WTC11 (cell line): ENCODE data around the gene CYP27C1. TPM values are rescaled to one million over a fixed set of nuclear protein-coding genes. Genes with fewer than 3 reads are reported as not detected.

ENCODE experiments used
- ATAC-seq: fragments of 200-7000 bp; cut with Tn5 transposase; 2 replicates; pipeline ENCODE4 v1.10.0; 2021; ENCODE audit warnings: mild to moderate bottlenecking, moderate library complexity
- CTCF ChIA-PET: fragments of 300-600 bp; sonication (Branson Sonifier 250); formaldehyde crosslinking; loops from one replicate; lab custom pipeline; 2021; ENCODE audit warnings: antibody characterized with exemption; lab: Charles Lee
- POLR2A ChIA-PET: fragments of 350-600 bp; sonication (Branson Sonifier 250); formaldehyde crosslinking; loops from one replicate; lab custom pipeline; 2021; ENCODE audit warnings: antibody characterized with exemption; lab: Charles Lee
- DNase-seq: peaks from one replicate; pipeline ENCODE4 v3.0.0; 2021; ENCODE audit warnings: low spot score
- H3K27ac Mint-ChIP-seq: 2 replicates; pipeline ENCODE4 v1.8.0; 2021; ENCODE audit warnings: mixed read lengths
- H3K27me3 Mint-ChIP-seq: 2 replicates; pipeline ENCODE4 v1.8.0; 2021; ENCODE audit warnings: low read depth, mild to moderate bottlenecking, moderate library complexity, mixed read lengths
- H3K36me3 Mint-ChIP-seq: 2 replicates; pipeline ENCODE4 v1.8.0; 2021; ENCODE audit warnings: mixed read lengths
- H3K4me1 Mint-ChIP-seq: 2 replicates; pipeline ENCODE4 v1.8.0; 2022; ENCODE audit warnings: mixed read lengths
- H3K4me3 Mint-ChIP-seq: 2 replicates; pipeline ENCODE4 v1.8.0; 2021; ENCODE audit warnings: mild to moderate bottlenecking, moderate library complexity, mixed read lengths
- H3K9me3 Mint-ChIP-seq: 2 replicates; pipeline ENCODE4 v1.8.0; 2021; ENCODE audit warnings: mixed read lengths
- ARID4B ChIP-seq: sonication (generic); formaldehyde crosslinking; IDR thresholded peaks from 2 replicates; pipeline ENCODE4 v1.8.0; 2023; ENCODE audit warnings: missing genetic modification reagents, mild to moderate bottlenecking, borderline replicate concordance
- ELF4 ChIP-seq: sonication (generic); formaldehyde crosslinking; IDR thresholded peaks from 2 replicates; pipeline ENCODE4 v1.8.1; 2022; ENCODE audit warnings: low read depth, mild to moderate bottlenecking, moderate library complexity, missing genetic modification reagents
- FOXP1 ChIP-seq: sonication (generic); formaldehyde crosslinking; IDR thresholded peaks from 2 replicates; pipeline ENCODE4 v1.8.0; 2022; ENCODE audit warnings: missing genetic modification reagents, mild to moderate bottlenecking, moderate library complexity, borderline replicate concordance
- GTF2I ChIP-seq: fragments of 250-450 bp; sonication (Bioruptor Pico); conservative IDR thresholded peaks from 2 replicates; pipeline ENCODE4 v1.4.0; 2021; ENCODE audit warnings: mild to moderate bottlenecking
- JUN ChIP-seq: sonication (generic); formaldehyde crosslinking; IDR thresholded peaks from 2 replicates; pipeline ENCODE4 v1.8.0; 2023; ENCODE audit warnings: mild to moderate bottlenecking, missing genetic modification reagents
- KAT7 ChIP-seq: sonication (generic); formaldehyde crosslinking; IDR thresholded peaks from 2 replicates; pipeline ENCODE4 v1.8.1; 2023; ENCODE audit warnings: missing genetic modification reagents, mild to moderate bottlenecking, borderline replicate concordance
- NFE2L1 ChIP-seq: sonication (generic); formaldehyde crosslinking; IDR thresholded peaks from 2 replicates; pipeline ENCODE4 v1.8.1; 2023; ENCODE audit warnings: missing genetic modification reagents
- NFYB ChIP-seq: sonication (generic); formaldehyde crosslinking; conservative IDR thresholded peaks from 2 replicates; pipeline ENCODE4 v1.8.0; 2022; ENCODE audit warnings: low read depth, missing genetic modification reagents
- NR3C1 ChIP-seq: sonication (generic); formaldehyde crosslinking; conservative IDR thresholded peaks from 2 replicates; pipeline ENCODE4 v1.8.1; 2023; ENCODE audit warnings: low read depth, mild to moderate bottlenecking, missing genetic modification reagents
- OVOL2 ChIP-seq: fragments of 250-450 bp; sonication (Bioruptor Pico); IDR thresholded peaks from 2 replicates; pipeline ENCODE4 v1.9.0; 2021; ENCODE audit warnings: mild to moderate bottlenecking, borderline replicate concordance
- PRRX2 ChIP-seq: fragments of 250-450 bp; sonication (Bioruptor Pico); IDR thresholded peaks from 2 replicates; pipeline ENCODE4 v1.8.0; 2021; ENCODE audit warnings: mild to moderate bottlenecking
- ZNF219 ChIP-seq: sonication (generic); formaldehyde crosslinking; IDR thresholded peaks from 2 replicates; pipeline ENCODE4 v1.8.0; 2023; ENCODE audit warnings: missing genetic modification reagents, mild to moderate bottlenecking, borderline replicate concordance
- ZNF317 ChIP-seq: sonication (generic); formaldehyde crosslinking; IDR thresholded peaks from 2 replicates; pipeline ENCODE4 v1.8.1; 2023; ENCODE audit warnings: low read depth, mild to moderate bottlenecking, moderate library complexity, missing genetic modification reagents, borderline replicate concordance
- ZNF416 ChIP-seq: fragments of 250-450 bp; sonication (Bioruptor Pico); IDR thresholded peaks from 2 replicates; pipeline ENCODE4 v1.9.0; 2021; ENCODE audit warnings: mild to moderate bottlenecking, inconsistent platforms
- total RNA-seq: library from RNA; stranded (reverse); gene quantifications from 3 replicates; pipeline ENCODE4 v1.2.3, GENCODE V29; 2021
- TF ChIP-seq, protein P1 (sequence below): sonication (generic); formaldehyde crosslinking; IDR thresholded peaks from 2 replicates; pipeline ENCODE4 v1.8.1; 2022; ENCODE audit warnings: missing genetic modification reagents, borderline replicate concordance
- TF ChIP-seq, protein P2 (sequence below): sonication (generic); formaldehyde crosslinking; IDR thresholded peaks from 2 replicates; pipeline ENCODE4 v1.8.0; 2022; ENCODE audit warnings: mild to moderate bottlenecking, missing genetic modification reagents
- TF ChIP-seq, protein P3 (sequence below): sonication (generic); formaldehyde crosslinking; IDR thresholded peaks from 2 replicates; pipeline ENCODE4 v1.8.1; 2023; ENCODE audit warnings: mild to moderate bottlenecking, missing genetic modification reagents, moderate library complexity
- TF ChIP-seq, protein P4 (sequence below): sonication (generic); formaldehyde crosslinking; IDR thresholded peaks from 2 replicates; pipeline ENCODE4 v1.8.1; 2023; ENCODE audit warnings: mild to moderate bottlenecking, missing genetic modification reagents
- TF ChIP-seq, protein P5 (sequence below): sonication (generic); formaldehyde crosslinking; IDR thresholded peaks from 2 replicates; pipeline ENCODE4 v1.8.0; 2022; ENCODE audit warnings: missing genetic modification reagents

CYP27C1 gene
- total RNA-seq, 1 experiment from 2014 or later = 2.4 TPM

GRCh38 chr2:127175041-127175721 lies 44.9 kb downstream of the CYP27C1 start:
- H3K36me3 Mint-ChIP-seq = peaks cover 11% of the 10 kb centered on the region
- CTCF ChIA-PET = interaction anchor here (0.6 to 3.8 kb wide), 6 partner anchors 10 to 125 kb away, joined by 3 to 34 read pairs (median 4); no protein-coding TSS in a partner anchor
- H3K4me3 Mint-ChIP-seq = no peak overlapping the region
- no peak for TF ChIP-seq KAT7 (CRISPR knock-in tag)
- TF ChIP-seq ARID4B = no peak
- TF ChIP-seq, protein P1, sequence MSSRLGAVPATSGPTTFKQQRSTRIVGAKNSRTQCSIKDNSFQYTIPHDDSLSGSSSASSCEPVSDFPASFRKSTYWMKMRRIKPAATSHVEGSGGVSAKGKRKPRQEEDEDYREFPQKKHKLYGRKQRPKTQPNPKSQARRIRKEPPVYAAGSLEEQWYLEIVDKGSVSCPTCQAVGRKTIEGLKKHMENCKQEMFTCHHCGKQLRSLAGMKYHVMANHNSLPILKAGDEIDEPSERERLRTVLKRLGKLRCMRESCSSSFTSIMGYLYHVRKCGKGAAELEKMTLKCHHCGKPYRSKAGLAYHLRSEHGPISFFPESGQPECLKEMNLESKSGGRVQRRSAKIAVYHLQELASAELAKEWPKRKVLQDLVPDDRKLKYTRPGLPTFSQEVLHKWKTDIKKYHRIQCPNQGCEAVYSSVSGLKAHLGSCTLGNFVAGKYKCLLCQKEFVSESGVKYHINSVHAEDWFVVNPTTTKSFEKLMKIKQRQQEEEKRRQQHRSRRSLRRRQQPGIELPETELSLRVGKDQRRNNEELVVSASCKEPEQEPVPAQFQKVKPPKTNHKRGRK = no peak
- no peak for TF ChIP-seq JUN
- no peak for TF ChIP-seq ELF4 (CRISPR knock-in tag)
- TF ChIP-seq, protein P2, sequence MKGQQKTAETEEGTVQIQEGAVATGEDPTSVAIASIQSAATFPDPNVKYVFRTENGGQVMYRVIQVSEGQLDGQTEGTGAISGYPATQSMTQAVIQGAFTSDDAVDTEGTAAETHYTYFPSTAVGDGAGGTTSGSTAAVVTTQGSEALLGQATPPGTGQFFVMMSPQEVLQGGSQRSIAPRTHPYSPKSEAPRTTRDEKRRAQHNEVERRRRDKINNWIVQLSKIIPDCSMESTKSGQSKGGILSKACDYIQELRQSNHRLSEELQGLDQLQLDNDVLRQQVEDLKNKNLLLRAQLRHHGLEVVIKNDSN (CRISPR knock-in tag) = no peak
- TF ChIP-seq, protein P3, sequence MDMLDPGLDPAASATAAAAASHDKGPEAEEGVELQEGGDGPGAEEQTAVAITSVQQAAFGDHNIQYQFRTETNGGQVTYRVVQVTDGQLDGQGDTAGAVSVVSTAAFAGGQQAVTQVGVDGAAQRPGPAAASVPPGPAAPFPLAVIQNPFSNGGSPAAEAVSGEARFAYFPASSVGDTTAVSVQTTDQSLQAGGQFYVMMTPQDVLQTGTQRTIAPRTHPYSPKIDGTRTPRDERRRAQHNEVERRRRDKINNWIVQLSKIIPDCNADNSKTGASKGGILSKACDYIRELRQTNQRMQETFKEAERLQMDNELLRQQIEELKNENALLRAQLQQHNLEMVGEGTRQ = no peak
- TF ChIP-seq ZNF317 (CRISPR knock-in tag) = no peak
- TF ChIP-seq, protein P4, sequence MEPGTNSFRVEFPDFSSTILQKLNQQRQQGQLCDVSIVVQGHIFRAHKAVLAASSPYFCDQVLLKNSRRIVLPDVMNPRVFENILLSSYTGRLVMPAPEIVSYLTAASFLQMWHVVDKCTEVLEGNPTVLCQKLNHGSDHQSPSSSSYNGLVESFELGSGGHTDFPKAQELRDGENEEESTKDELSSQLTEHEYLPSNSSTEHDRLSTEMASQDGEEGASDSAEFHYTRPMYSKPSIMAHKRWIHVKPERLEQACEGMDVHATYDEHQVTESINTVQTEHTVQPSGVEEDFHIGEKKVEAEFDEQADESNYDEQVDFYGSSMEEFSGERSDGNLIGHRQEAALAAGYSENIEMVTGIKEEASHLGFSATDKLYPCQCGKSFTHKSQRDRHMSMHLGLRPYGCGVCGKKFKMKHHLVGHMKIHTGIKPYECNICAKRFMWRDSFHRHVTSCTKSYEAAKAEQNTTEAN (CRISPR knock-in tag) = no peak
- TF ChIP-seq GTF2I (CRISPR knock-in tag) = no peak
- TF ChIP-seq ZNF416 (CRISPR knock-in tag) = no peak
- TF ChIP-seq NFE2L1 (CRISPR knock-in tag) = no peak
- TF ChIP-seq NFYB (CRISPR knock-in tag) = no peak
- no peak for TF ChIP-seq FOXP1 (CRISPR knock-in tag)
- TF ChIP-seq, protein P5, sequence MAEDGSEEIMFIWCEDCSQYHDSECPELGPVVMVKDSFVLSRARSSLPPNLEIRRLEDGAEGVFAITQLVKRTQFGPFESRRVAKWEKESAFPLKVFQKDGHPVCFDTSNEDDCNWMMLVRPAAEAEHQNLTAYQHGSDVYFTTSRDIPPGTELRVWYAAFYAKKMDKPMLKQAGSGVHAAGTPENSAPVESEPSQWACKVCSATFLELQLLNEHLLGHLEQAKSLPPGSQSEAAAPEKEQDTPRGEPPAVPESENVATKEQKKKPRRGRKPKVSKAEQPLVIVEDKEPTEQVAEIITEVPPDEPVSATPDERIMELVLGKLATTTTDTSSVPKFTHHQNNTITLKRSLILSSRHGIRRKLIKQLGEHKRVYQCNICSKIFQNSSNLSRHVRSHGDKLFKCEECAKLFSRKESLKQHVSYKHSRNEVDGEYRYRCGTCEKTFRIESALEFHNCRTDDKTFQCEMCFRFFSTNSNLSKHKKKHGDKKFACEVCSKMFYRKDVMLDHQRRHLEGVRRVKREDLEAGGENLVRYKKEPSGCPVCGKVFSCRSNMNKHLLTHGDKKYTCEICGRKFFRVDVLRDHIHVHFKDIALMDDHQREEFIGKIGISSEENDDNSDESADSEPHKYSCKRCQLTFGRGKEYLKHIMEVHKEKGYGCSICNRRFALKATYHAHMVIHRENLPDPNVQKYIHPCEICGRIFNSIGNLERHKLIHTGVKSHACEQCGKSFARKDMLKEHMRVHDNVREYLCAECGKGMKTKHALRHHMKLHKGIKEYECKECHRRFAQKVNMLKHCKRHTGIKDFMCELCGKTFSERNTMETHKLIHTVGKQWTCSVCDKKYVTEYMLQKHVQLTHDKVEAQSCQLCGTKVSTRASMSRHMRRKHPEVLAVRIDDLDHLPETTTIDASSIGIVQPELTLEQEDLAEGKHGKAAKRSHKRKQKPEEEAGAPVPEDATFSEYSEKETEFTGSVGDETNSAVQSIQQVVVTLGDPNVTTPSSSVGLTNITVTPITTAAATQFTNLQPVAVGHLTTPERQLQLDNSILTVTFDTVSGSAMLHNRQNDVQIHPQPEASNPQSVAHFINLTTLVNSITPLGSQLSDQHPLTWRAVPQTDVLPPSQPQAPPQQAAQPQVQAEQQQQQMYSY (CRISPR knock-in tag) = no peak
- TF ChIP-seq PRRX2 (CRISPR knock-in tag) = no peak
- TF ChIP-seq OVOL2 = no peak
- TF ChIP-seq NR3C1 = no peak
- no peak for TF ChIP-seq ZNF219
- no peaks in the 10 kb centered on the region; the same call in 1 of the 2 replicates for H3K27me3 Mint-ChIP-seq
- DNase-seq (no peak), ATAC-seq (no peak)
- H3K9me3 Mint-ChIP-seq = peaks cover 17% of the 10 kb centered on the region
- POLR2A ChIA-PET = no interaction called here
- H3K4me1 Mint-ChIP-seq = peaks cover 10% of the 10 kb centered on the region
- no peak overlapping the region for H3K27ac Mint-ChIP-seq
